IPS-18c (cell line): Measurements from ENCODE around the gene TSNAX.
"Not testable (repeated sequence)": the region's sequence is repeated elsewhere in the genome, so short reads cannot be mapped to it uniquely, and the experiment has no call there.

Experiments
- H3K4me3 ChIP-seq: 2 replicates; pipeline ENCODE4 v1.7.0; 2013; ENCODE audit warnings: low read depth, mild to moderate bottlenecking, low read length, moderate library complexity; ENCODE audit not compliant: insufficient read depth
- H3K9me3 ChIP-seq: one replicate; pipeline ENCODE4 v1.6.1; 2013; ENCODE audit warnings: mild to moderate bottlenecking, low read length, moderate library complexity; ENCODE audit not compliant: control insufficient read depth, insufficient read depth

Gene TSNAX

DNA sequence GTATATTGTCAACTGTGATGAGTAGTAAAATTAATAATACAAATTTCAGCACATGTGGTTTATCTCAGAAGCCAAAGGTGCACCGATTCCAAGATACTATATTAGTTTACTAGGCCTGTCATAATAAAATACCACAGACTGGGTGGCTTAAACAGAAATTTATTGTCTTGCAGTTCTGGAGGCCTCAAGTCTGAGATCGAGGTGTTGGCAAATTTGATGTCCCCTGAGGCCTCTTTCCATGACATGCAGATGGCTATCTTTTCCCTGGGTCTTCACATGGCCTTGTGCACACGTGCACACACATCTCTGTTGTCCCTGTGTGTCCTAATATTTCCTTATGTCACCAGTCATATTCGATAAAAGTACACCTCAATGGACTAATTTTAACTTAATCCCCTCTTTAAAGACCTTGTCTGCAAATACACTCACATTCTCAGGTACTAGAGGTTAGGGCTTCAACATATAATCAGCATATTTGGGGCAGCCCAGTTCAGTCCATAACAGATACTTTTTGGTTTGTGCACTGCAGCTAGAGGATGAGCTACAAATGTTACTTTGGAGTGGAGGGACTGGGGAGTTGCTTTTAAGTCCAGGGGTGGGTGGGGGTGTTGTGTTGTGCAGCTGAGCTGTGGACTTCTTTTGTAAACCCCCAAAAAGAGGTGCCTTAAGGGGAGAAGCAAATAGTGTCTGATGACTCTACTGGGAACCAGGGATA, 21.4 kb downstream of the TSNAX start:
- Histone ChIP-seq H3K9me3 (no peaks in the 10 kb centered on the region), H3K4me3 (no peak overlapping the region)

DNA sequence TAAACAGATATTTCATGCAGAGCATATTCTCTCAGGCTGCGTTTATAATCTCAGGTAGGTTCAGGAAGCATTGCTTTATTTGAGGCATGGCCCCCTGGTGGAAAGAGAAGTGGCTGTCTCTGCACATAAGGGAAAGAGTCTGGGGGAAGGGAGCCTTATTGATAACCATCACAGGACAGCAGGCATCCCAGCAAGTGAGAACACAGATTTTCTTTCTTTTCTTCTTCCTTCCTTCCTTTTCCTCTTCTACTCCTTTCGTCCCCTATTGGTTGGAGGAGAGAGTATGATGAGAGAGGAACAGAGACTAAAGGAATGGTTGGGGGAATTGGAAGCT, 21.9 kb downstream of the TSNAX start:
- H3K9me3 ChIP-seq = no peaks in the 10 kb centered on the region

DNA sequence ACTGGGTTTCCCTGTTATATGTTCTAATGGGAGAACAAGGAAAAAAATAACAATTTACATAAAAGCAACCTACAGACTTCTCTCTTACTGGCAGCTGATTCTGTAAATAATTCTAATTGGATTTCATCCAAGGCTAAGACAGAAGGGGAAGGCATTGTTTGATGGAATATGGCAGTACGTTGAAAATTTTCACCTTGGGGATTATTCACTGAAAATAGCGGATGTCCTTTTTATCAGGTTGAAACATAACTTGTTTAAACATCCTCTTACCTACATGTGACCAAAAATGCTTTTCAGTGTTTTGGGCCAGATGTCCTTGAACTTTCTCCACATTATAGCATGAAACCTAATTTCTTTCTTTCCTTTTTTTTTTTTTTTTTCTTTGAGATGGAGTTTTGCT, 24.9 kb downstream of the TSNAX start:
- H3K9me3 ChIP-seq = no peaks in the 10 kb centered on the region
- H3K4me3 ChIP-seq = no peak overlapping the region

More for the DNA sequence above, 21.9 kb downstream of the TSNAX start:
- no peak overlapping the region for H3K4me3 ChIP-seq

DNA sequence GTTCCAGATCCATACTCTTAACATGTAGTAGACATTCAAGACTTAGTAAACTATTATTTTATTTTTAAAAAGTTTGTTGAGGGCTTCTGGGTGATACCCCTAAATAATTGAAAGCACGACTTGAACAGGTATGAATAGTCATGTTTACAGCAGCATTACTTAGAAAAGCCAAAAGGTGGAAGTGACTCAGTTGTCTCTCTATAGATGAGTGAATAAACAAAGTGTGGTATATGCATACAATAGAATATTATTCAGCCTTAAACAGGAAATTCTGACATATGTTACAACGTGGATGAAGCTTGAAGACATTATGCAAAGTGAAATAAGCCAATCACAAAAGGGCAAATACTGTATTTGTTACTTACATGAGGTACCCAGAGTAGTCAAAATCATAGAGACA, 26.5 kb downstream of the TSNAX start:
- H3K4me3 ChIP-seq = no peak overlapping the region
- H3K9me3 ChIP-seq = no peaks in the 10 kb centered on the region

DNA sequence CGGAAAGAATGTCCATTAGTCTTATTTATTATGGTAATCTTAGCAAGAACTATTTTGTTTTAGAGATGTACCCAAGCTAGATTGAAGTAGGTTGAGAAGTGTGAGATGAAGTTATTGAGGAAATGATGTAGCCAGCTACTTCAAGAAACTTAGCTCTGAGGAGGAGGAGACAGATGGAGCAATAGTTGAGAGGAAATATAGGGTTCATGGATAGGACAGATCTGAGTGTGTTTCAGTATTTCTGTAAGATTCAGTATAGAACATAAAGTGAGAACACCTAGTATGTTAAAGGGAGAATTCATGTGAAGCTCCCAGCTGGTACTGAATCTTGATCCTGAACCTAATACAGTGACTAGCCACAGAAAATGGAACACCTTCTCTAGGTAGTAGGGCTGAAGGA, 28.9 kb downstream of the TSNAX start:
- Histone ChIP-seq H3K9me3 (no peaks in the 10 kb centered on the region), H3K4me3 (no peak overlapping the region)

DNA sequence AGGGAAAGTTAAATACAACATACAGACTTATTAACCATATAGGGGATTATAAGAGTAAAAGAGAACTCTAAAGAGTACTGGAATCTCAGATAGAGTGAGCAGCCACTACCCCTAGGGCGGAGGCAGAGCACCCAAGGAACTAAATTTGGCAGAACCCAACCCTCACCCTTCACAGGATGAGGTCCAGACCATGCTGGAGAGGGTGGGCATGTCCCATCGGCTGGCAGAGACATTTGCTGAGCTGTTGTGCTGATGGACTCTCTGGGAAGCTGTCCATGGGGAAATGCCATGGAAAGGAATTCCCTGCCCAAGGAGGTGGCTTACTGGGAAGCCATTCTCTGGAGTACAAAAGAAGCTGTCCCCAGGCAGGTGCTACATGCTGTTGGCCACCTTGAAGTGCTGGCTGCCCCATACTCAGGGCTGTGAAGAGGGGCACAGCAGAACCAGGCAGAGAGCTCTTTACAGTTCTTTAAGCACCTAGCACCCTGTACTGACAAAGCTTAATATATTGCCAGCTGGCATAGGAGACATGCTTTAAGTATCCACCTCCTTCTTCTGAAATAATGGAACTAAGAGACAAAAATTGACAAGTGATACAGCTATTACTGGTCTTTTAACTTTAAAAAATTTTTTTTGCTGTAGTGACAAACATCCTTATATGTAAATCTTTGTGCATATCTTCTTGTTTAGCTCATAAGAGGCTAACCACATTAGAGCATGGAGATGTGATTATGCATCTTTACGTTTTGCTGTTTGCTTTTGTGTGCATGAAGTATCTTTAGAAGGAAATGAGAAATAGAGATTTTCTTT, 29.6 kb downstream of the TSNAX start:
- Histone ChIP-seq H3K9me3 (no peaks in the 10 kb centered on the region), H3K4me3 (no peak overlapping the region)

DNA sequence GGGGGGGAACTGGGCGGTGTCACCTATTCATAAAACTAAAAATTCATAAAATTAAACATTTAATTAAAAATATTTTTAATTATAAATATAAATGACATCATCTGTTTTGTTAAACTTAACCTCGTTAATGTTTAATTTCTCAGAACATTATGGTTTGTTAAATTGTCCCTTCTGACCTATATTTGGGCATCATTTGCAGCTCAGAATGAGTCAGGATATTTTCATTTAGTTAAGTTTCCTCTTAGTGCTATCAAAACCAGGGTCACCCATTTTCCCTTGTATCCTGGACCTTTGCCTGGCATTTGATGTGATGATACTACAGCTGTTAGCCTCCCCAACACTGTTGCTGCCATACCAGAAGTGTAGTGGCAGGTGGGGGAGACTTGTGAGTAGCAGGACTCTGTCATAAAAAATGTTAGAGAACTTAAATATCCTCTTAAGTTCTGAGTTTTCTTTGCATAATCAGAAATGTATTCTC, 30.3 kb downstream of the TSNAX start:
- H3K4me3 ChIP-seq = no peak overlapping the region
- H3K9me3 ChIP-seq = no peaks in the 10 kb centered on the region

DNA sequence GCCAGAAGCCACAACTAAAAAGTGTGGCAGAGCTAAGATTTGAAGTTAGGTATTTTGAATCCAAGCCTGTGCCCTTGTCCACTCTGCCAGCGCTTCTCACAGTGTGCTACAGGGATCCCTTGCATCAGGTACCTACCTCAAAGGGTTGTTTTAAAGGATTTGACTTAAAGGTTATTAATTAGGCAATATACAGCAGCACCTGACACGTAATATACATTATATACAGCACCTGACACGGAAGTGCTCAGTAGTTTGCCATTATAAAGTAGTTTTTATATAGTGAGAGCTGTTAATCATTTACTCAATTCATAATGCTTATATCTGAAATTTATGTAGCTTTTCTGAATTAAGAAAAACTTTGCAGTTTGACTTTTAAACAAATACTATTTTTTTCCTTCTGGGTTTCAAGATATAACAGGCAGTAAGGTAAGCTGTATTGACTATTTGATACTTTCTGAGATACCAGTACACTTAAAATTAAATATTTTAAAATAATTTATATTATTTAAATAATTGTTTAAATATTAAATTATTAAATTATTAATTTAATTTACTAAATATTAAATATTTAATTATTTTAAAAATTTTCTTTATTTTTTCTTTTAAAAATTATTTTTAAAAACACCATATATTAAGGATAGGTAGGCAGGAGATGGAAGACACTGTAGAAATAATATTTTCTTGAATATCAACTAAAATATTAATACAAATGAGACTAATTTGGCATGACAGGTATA, 33.3 kb downstream of the TSNAX start:
- H3K9me3 ChIP-seq = no peaks in the 10 kb centered on the region

DNA sequence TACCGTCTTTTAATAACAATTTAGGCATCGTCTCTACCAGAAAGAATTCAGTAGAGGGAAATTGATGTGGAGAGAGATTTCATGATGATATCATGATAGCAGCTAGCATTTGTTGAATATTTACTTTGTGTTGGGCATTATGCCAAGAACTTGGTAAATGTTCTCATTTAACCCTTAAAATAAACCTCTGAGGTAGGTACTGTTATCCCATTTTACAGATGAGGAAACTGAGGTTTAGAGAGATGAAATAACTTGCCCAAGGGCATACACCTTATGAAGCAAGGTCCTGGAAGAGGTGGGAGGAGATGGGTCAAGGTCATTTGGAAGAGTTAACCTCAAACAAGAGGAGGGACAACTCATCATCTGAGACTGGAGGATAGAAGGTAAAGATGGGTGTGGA, 34.8 kb downstream of the TSNAX start:
- H3K4me3 ChIP-seq = no peak overlapping the region

More for the DNA sequence above, 33.3 kb downstream of the TSNAX start:
- H3K4me3 ChIP-seq = no peak overlapping the region

DNA sequence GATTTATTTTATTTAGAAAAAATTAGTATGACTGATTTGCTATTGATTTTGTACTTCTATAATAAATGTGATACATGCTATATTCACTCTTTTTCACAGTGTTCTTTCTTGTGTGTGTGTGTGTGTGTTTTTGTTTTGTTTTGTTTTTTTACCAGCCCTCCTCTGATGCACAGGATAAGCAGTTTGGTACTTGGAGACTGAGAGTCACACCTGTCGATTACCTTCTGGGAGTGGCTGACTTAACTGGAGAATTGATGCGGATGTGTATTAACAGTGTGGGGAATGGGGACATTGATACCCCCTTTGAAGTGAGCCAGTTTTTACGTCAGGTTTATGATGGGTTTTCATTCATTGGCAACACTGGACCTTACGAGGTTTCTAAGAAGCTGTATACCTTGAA, 35.9 kb downstream of the TSNAX start:
- Histone ChIP-seq H3K9me3 (no peaks in the 10 kb centered on the region), H3K4me3 (no peak overlapping the region)

More for the DNA sequence above, 34.8 kb downstream of the TSNAX start:
- H3K9me3 ChIP-seq = no peaks in the 10 kb centered on the region

DNA sequence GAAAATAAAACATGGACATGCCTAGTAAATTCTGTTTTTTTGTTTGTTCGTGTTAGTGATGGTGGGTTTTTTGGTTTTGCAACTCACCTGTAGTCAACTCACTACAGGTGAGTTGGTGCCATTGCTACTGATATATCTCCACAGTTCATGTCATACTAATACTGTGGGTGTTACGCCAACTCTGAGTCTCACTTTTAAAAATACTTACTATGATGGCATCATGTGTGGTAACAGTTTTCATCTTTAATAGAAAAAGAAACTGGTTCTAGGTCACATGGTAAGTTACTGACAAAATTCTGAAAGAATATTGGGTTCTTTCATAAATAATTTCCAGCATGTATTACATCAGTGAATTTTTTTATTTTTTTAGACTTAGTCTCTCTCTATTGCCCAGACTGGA, 38.0 kb downstream of the TSNAX start:
- Histone ChIP-seq H3K9me3 (no peaks in the 10 kb centered on the region), H3K4me3 (no peak overlapping the region)

DNA sequence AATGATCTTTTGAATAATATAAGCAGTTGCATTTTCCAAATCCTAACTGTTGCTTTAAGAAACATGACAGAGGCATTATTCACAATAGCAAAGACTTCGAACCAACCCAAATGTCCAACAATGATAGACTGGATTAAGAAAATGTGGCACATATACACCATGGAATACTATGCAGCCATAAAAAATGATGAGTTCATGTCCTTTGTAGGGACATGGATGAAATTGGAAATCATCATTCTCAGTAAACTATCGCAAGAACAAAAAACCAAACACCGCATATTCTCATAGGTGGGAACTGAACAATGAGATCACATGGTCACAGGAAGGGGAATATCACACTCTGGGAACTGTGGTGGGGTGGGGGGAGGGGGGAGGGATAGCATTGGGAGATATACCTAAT, 41.8 kb downstream of the TSNAX start:
- H3K9me3 ChIP-seq, H3K4me3 ChIP-seq: not testable (repeated sequence)

DNA sequence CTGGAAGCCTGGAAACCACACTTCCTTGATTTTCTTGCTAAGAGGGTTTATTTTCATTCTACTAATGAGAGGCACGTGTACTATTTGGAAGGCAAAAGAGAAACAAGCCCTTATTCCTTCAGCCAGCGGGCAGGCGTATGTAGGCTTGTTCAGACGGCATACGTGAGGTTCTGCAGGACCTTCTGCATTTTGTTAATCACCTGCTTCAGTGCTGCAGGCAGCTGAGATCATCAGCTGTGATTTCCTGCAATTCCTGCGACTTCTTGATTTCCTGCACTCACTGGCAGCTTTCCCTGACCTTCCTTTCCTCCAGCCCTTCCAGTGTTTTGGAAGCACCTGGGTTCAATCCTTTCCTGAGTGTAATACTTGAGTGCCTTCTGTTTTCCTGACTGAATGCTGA, 43.4 kb downstream of the TSNAX start:
- no peak overlapping the region for H3K4me3 ChIP-seq
- H3K9me3 ChIP-seq = no peaks in the 10 kb centered on the region

DNA sequence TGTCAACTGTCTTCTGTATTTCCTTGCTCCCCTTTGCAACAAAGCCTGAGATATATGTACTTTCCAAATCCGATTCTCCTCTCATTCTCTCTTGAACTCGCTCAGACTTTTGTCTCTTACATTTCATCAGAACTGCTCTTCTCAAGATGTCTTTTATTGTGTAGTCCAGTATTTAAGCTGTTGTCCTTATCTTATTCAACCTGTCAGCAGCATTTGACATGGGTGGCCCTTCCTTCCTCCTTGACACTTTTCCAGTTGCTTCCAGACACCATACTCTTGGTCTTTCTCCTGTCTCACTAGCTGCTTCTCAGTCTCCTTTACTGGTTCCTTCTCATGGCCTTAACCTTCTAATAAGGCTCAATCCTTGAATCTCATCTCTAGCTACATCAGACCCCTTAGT, 47.0 kb downstream of the TSNAX start:
- Histone ChIP-seq H3K4me3 (no peak overlapping the region), H3K9me3 (no peaks in the 10 kb centered on the region)

DNA sequence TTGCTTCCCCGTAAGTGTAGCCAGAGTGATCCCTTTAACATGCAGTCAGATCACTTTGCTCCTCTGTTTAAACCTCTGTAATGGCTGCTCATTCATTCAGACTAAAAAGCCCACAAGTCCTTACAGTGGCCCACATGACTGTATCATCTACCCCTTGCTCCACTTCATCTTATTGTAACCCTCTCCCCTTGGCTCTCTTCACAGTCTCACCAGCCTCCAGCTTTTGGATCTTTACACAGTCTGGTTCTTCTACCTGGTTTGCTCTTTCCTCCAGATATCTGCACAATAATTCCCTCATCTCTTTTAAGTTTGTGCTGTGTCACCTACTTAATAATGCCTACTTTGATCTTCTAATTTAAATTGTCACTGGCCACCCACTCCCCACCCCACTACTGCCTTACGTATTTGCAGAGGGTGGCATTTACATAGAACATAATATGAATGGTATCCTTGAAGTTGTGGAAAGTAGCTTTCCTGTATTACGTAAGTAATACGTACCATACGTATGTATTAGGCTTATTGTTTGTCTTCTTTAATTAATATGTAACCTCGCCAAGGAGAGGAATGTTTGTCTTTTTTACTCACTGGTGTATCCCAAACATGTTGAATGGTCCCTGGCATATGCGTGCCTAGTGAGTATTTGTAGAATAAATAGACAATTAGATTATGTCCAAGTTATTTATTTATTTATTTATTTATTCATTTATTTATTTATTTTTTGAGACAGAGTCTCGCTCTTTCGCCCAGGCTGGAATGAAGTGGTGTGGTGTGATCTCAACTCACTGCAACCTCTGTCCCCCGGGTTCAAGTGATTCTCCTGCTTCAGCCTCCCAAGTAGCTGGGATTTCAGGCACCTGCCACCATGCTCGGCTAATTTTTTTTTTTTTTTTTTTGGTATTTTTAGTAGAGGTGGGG, 48.6 kb downstream of the TSNAX start:
- H3K4me3 ChIP-seq = no peak overlapping the region
- no peaks in the 10 kb centered on the region for H3K9me3 ChIP-seq

DNA sequence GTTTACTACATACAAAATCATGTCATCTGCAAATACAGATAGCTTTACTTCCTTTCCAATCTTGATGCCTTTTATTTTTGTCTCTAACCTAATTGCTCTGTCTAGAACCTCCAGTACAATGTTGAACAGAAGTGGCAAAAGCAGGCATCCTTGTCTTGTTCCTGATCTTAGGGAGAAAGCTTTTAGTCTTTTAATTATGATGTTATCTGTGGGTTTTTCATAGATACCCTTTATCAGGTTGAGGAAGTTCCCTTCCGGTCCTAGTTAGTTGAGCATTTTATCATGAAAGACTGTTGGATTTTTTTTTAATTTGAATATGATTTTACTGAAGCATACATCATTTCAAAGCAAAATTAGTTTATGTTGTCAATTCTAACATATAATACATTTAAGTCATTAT, 52.4 kb downstream of the TSNAX start:
- Histone ChIP-seq H3K9me3 (no peaks in the 10 kb centered on the region), H3K4me3 (no peak overlapping the region)

DNA sequence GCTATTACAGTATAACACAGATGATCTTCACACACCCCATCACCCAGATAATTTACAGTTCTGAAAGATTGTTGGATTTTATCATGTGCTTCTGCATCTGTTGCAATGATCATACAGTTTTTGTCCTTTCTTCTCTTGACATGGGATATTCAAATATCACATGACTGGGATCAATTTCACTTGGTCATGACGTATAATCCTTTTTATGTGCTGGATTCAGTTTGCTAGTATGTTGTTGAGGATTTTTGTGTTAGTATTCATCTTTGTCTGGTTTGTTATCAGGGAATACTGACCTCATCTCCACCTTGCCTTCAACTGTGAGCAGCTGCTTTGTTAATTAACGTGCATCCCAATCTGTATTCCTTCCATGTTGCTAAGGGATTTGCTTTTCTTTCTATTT, 53.4 kb downstream of the TSNAX start:
- Histone ChIP-seq H3K9me3 (no peaks in the 10 kb centered on the region), H3K4me3 (no peak overlapping the region)
